ENCODE data around the gene CFAP92.

DNA sequence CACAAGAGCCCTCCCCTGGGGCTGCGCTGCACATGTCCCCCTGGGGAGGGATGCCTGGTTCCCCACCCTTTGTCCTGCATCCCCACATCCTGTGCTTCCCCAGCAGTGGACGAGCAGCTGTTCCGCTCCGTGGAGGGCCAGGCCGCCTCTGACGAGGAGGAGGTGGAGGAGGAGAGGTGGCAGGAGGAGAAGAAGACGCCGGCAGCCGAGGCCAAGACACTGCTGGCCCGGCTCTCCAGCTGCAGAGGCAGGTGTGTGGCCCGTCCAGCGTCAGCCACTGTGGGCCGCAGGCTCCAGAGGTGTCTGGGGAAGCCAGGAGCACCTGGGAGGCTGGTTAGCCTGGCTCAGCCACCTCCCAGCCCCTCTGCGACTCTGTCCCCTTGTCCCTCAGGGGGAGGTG, 38.8 kb upstream of the CFAP92 start:
- TF ChIP-seq EZH2 (IDR thresholded peaks at IDR 0.05; ENCODE audit: borderline replicate concordance, low read length) (no peak), CTCF (conservative IDR thresholded peaks at IDR 0.05 in 1 of 2, IDR thresholded peaks at IDR 0.05 in 1 of 2; ENCODE audit: extremely low read depth in 1 of 2, insufficient read depth in 1 of 2, low read depth in 1 of 2, low read length in 2 of 2) (no peak)

Measured in mammary epithelial cell (primary cell).